Caki2 (cell line): ENCODE measurements around the gene TBC1D22A. TPM values are rescaled to one million over a fixed set of nuclear protein-coding genes. Genes with fewer than 3 reads are reported as not detected.

Experiments used
- DNase-seq: peaks from one replicate; pipeline ENCODE4 v3.0.0-alpha.2; 2015; ENCODE audit warnings: low read depth
- in situ Hi-C: cut with HindIII; loops from 2 replicates; pipeline ENCODE4 v1.10.0; 2016; ENCODE audit warnings: low sequenced_read_pairs, low pct_unique_long_range_greater_than_20kb, mixed read lengths
- total RNA-seq: library from RNA; depleted of rRNA; stranded (reverse); fragments of >200 nt; shearing (Covaris generic); gene quantifications from 2 replicates; pipeline ENCODE4 v1.2.3, GENCODE V29; 2014; ENCODE audit warnings: low replicate concordance

TBC1D22A gene
- total RNA-seq, 1 experiment from 2014 or later, result 15.0 TPM

GRCh38 chr22:46962406-46962805 lies 200.0 kb downstream of the TBC1D22A start:
- DNase-seq, result no peak
- in situ Hi-C loops, result no loop called here

- in situ Hi-C loops, result no loop called here
- DNase-seq, result no peak
Observed at GRCh38 chr22:46963672-46964545, 201.5 kb downstream of the TBC1D22A start.

GRCh38 chr22:46964773-46965550 lies 202.5 kb downstream of the TBC1D22A start:
- in situ Hi-C loops, result no loop called here
- DNase-seq, result no peak

- in situ Hi-C loops, result no loop called here
- DNase-seq, result no peak
Observed at GRCh38 chr22:46965555-46966494, 203.4 kb downstream of the TBC1D22A start.

GRCh38 chr22:46966495-46966845 lies 204.0 kb downstream of the TBC1D22A start:
- DNase-seq, result no peak
- in situ Hi-C loops, result no loop called here

- DNase-seq, result no peak
- in situ Hi-C loops, result no loop called here
Observed at GRCh38 chr22:46966846-46967245, 204.4 kb downstream of the TBC1D22A start.

GRCh38 chr22:46967445-46968358 lies 205.3 kb downstream of the TBC1D22A start:
- in situ Hi-C loops, result no loop called here
- no peak for DNase-seq

- DNase-seq, result no peak
- in situ Hi-C loops, result no loop called here
Observed at GRCh38 chr22:46968359-46968740, 205.9 kb downstream of the TBC1D22A start.

- DNase-seq, result no peak
- in situ Hi-C loops, result no loop called here
Observed at GRCh38 chr22:46968848-46969247, 206.4 kb downstream of the TBC1D22A start.

- DNase-seq, result no peak
- in situ Hi-C loops, result no loop called here
Observed at GRCh38 chr22:46969491-46969890, 207.0 kb downstream of the TBC1D22A start.

- in situ Hi-C loops, result no loop called here
- DNase-seq, result no peak
Observed at GRCh38 chr22:46969961-46970360, 207.5 kb downstream of the TBC1D22A start.

- in situ Hi-C loops, result no loop called here
- DNase-seq, result no peak
Observed at GRCh38 chr22:46970411-46971098, 208.1 kb downstream of the TBC1D22A start.

- in situ Hi-C loops, result no loop called here
- DNase-seq, result no peak
Observed at GRCh38 chr22:46971099-46971763, 208.8 kb downstream of the TBC1D22A start.

GRCh38 chr22:46971764-46972125 lies 209.3 kb downstream of the TBC1D22A start:
- in situ Hi-C loops, result no loop called here
- no peak for DNase-seq

GRCh38 chr22:46972256-46972655 lies 209.8 kb downstream of the TBC1D22A start:
- in situ Hi-C loops, result no loop called here
- no peak for DNase-seq

- DNase-seq, result no peak
- in situ Hi-C loops, result no loop called here
Observed at GRCh38 chr22:46972901-46973831, 210.7 kb downstream of the TBC1D22A start.
